ENCODE results near the gene ZWILCH.

ZWILCH gene

GRCh38 chr15:66595332-66595731 lies 90.2 kb downstream of the ZWILCH start:
- no peak overlapping the region for H3K27ac ChIP-seq
- TF ChIP-seq CTCF (conservative IDR thresholded peaks at IDR 0.05) = no peak

GRCh38 chr15:66595931-66596545 lies 90.9 kb downstream of the ZWILCH start:
- no peak for TF ChIP-seq CTCF (conservative IDR thresholded peaks at IDR 0.05)
- H3K27ac ChIP-seq = no peak overlapping the region

GRCh38 chr15:66598095-66598815 lies 93.1 kb downstream of the ZWILCH start:
- no peak overlapping the region for H3K27ac ChIP-seq
- TF ChIP-seq CTCF (conservative IDR thresholded peaks at IDR 0.05) = no peak
